ENCODE measurements around the gene PDE4A. TPM values are rescaled to one million over a fixed set of nuclear protein-coding genes. Genes with fewer than 3 reads are reported as not detected.

The PDE4A gene
- total RNA-seq, 2 donors from 2014 or later, result 24.9 to 25.5 TPM

GRCh38 chr19:10416380-10417257, 3.7 kb upstream of the PDE4A start:
- no peaks in the 10 kb centered on the region for H3K9me3 ChIP-seq
- H3K4me3 ChIP-seq, result peak overlapping the region; percentile 49
- DNase-seq (ENCODE audit: low spot score) (peak; percentile 68), ATAC-seq (ENCODE audit: insufficient number of reproducible peaks, low FRiP score, low read depth) (peak; percentile 41)
- no peaks in the 10 kb centered on the region for H3K36me3 ChIP-seq
- TF ChIP-seq CTCF (IDR thresholded peaks at IDR 0.05), result peak; percentile 88
- H3K4me1 ChIP-seq (ENCODE audit: control insufficient read depth in 1 of 2, low read depth in 2 of 2), result peaks cover 9 to 27% of the 10 kb centered on the region in 2 donors
- H3K27me3 ChIP-seq (replicated peaks; ENCODE audit: insufficient read depth), result peaks cover 5% of the 10 kb centered on the region
- H3K27ac ChIP-seq, result no peak overlapping the region

GRCh38 chr19:10417541-10418234, 2.6 kb upstream of the PDE4A start:
- DNase-seq (ENCODE audit: low spot score) (no peak), ATAC-seq (ENCODE audit: insufficient number of reproducible peaks, low FRiP score, low read depth) (no peak)
- H3K36me3 ChIP-seq, result no peaks in the 10 kb centered on the region
- no peak overlapping the region for H3K4me3 ChIP-seq
- H3K27me3 ChIP-seq (replicated peaks; ENCODE audit: insufficient read depth), result peaks cover 15% of the 10 kb centered on the region
- TF ChIP-seq CTCF (IDR thresholded peaks at IDR 0.05), result no peak
- H3K4me1 ChIP-seq (ENCODE audit: control insufficient read depth in 1 of 2, low read depth in 2 of 2), result peaks cover 9 to 27% of the 10 kb centered on the region in 2 donors
- no peak overlapping the region for H3K27ac ChIP-seq
- H3K9me3 ChIP-seq, result no peaks in the 10 kb centered on the region

GRCh38 chr19:10418235-10418484, 2.2 kb upstream of the PDE4A start:
- H3K27ac ChIP-seq, result no peak overlapping the region
- no peak overlapping the region for H3K4me3 ChIP-seq
- no peaks in the 10 kb centered on the region for H3K9me3 ChIP-seq
- no peaks in the 10 kb centered on the region for H3K36me3 ChIP-seq
- DNase-seq (ENCODE audit: low spot score) (no peak), ATAC-seq (ENCODE audit: insufficient number of reproducible peaks, low FRiP score, low read depth) (no peak)
- H3K4me1 ChIP-seq (ENCODE audit: control insufficient read depth in 1 of 2, low read depth in 2 of 2), result peaks cover 9 to 27% of the 10 kb centered on the region in 2 donors
- no peak for TF ChIP-seq CTCF (IDR thresholded peaks at IDR 0.05)
- peaks cover 17% of the 10 kb centered on the region for H3K27me3 ChIP-seq (replicated peaks; ENCODE audit: insufficient read depth)

GRCh38 chr19:10418485-10419199, 1.7 kb upstream of the PDE4A start:
- ATAC-seq (ENCODE audit: insufficient number of reproducible peaks, low FRiP score, low read depth) (no peak), DNase-seq (ENCODE audit: low spot score) (no peak)
- H3K9me3 ChIP-seq, result no peaks in the 10 kb centered on the region
- TF ChIP-seq CTCF (IDR thresholded peaks at IDR 0.05), result no peak
- H3K4me3 ChIP-seq, result peak overlapping the region; percentile 33
- peaks cover 17% of the 10 kb centered on the region for H3K27me3 ChIP-seq (replicated peaks; ENCODE audit: insufficient read depth)
- no peak overlapping the region for H3K27ac ChIP-seq
- no peaks in the 10 kb centered on the region for H3K36me3 ChIP-seq
- H3K4me1 ChIP-seq (ENCODE audit: control insufficient read depth in 1 of 2, low read depth in 2 of 2), result peaks cover 9 to 27% of the 10 kb centered on the region in 2 donors

- DNase-seq (ENCODE audit: low spot score), result no peak
- no peak for ATAC-seq (ENCODE audit: insufficient number of reproducible peaks, low FRiP score, low read depth)
- Histone ChIP-seq H3K4me3 (peak overlapping the region; percentile 33), H3K27ac (no peak overlapping the region), H3K4me1 (ENCODE audit: control insufficient read depth in 1 of 2, low read depth in 2 of 2) (peaks cover 9 to 33% of the 10 kb centered on the region in 2 donors), H3K36me3 (no peaks in the 10 kb centered on the region), H3K9me3 (no peaks in the 10 kb centered on the region), H3K27me3 (replicated peaks; ENCODE audit: insufficient read depth) (peaks cover 17% of the 10 kb centered on the region)
- no peak for TF ChIP-seq CTCF (IDR thresholded peaks at IDR 0.05)
Observed at GRCh38 chr19:10419200-10419645, 1.1 kb upstream of the PDE4A start.

Measured in thoracic aorta (tissue), 2 donors.